Measurements from ENCODE around the gene MAN2A2.
A peak's percentile ranks its signal among the peaks of the same experiment; 100 is the strongest.
"Not testable (repeated sequence)": the region's sequence is repeated elsewhere in the genome, so short reads cannot be mapped to it uniquely, and the experiment has no call there.

The MAN2A2 gene

DNA sequence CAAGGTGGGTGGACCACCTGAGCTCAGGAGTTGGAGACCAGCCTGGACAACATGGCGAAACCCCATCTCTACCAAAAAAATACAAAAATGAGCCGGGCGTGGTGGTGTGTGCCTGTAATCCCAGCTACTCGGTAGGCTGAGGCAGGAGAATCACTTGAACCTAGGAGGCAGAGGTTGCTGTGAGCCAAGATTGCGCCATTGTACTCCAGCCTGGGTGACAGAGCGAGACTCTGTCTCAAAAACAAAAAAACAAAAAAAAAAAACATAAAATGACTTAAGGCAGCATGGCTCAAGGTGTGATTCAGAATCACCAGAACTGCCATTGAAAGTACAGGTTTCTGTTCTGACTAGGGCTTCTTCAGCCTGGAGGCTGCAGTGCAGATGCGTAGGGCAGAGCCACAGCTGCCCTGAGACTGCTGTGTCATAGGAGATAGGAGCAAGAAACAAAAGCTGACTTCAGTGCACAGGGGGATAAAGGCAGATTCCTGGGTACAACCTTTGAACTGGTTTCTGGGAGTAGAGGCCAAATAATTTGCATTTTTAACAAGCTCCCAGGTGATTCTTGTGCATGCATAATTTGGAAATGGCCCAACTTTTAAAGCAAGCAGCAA is 19.7 kb downstream of the MAN2A2 start:
- DNase-seq, result peak; percentile 54 to 66

GRCh38 chr15:90924375-90924774 is 21.3 kb downstream of the MAN2A2 start:
- DNase-seq, result peak in 1 of 2 experiments; percentile 28

- not testable (repeated sequence) for DNase-seq
These were observed 23.7 kb downstream of the MAN2A2 start for GRCh38 chr15:90926766-90927165.

DNA sequence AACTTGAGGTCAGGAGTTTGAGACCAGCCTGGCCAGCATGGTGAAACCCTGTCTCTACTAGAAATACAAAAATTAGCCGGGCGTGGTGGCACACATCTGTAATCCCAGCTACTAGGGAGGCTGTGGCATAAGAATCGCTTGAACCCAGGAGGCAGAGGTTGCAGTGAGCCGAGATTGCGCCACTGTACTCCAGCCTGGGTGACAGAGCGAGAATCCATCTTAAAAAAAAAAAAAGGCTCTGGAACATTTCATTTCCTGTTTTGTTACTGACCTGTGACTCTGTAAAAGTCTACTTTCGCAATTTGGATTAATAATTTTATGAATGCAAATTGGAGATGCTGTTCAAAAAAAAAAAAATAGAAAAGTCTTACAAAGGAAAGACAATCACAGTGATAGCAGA is 25.0 kb downstream of the MAN2A2 start:
- not testable (repeated sequence) for DNase-seq

DNA sequence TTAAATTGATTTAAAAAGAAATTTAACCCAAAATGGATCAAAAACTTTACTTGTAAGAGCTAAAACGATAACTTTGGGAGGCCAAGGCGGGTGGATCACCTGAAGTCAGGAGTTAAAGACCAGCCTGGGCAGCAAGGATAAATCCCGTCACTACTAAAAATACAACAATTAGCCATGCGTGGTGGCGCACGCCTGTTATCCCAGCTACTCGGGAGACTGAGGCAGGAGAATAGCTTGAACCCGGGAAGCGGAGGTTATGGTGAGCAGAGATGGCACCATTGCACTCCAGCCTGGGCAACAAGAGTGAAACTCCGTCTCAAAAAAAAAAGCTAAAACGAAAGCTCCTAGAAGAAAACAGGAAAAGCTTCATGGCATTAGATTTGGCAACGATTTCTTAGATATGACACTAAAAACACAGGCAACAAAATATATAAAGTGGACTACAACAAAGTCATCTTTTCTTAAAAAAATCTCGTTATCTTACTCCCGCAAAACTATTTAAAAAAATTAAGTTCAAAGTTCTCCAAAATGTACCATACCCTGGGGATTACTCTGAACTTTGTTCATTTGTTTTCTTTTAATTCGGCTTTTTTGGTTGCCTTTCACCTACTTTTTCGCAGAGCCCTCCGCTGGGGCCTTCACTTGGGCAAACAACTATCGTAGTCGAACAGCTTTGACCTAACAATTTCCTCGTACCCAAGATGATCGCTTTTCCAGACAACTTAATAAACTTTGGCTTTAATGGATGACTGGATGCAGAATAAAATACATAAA is 26.3 kb downstream of the MAN2A2 start:
- DNase-seq, result no peak

DNA sequence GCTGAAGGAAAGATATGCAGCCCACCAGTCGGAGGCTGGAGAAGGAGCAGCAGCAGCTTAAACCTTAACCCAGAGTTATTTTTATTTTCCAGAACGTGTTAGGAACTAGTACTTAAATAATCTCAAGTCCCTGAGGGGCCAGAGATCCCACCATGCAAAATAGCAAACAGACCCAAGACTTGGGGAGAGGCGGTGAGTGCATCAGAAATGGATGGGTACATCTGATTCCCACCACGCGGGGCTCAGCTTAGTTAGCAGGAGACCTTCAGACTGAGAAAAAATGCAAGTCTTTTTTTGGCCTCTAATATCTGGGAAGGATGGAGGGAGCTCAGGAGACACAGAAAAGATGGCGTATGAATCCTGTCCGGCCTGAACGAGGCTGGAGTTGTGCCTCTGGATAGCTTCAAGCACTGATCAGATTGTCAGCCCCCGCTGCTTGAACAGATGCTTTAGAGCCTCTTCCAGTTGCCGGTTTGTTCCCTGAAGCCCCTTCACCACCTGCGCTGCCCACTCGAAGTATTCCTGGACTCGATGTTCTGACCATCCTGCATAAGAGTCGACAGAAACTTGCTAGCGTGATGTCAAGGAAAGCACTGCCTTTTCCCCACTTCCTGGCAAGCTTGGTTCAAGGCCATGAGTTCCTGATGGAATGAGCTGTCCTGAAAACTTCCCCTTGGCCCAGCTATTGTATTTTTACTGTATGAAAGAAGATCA is 27.9 kb downstream of the MAN2A2 start:
- peak; percentile 35 to 39 for DNase-seq

DNA sequence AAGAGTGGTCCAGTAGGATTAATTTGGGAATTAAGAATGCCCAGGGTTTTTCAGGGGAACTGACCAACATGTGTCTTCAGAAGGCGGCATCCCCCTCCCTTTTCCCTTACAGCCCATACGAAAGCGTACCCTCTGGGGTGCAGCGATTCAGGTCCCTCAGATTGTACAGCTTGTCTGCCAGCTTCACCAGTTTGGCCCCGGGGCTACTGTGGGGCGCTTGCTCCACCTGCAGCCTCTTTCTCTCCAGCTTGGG is 28.4 kb downstream of the MAN2A2 start:
- no peak for DNase-seq

- DNase-seq, result peak; percentile 95 to 96
These were observed 28.9 kb downstream of the MAN2A2 start, which contains the start of gene HDDC3 for GRCh38 chr15:90931828-90932659. HDDC3 (minus strand) TSS chr15:90932549; CDS start chr15:90932540, 9 bp downstream.

DNA sequence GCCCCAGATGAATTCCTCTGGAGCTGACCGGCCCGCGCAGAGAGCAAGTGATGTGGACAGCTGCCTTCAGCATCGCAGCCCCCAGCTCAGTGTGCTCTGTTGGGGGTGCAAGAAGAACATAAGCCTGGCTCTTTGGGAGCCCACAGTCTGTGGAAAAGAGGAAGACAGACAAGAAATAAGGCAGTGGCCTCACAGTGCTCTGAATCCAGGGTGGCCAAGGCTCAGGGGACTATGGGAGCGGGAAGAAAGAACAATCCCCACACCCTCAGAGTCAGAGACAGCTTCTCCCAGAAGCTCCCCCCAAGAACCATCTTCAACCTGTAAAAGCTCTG is 29.5 kb downstream of the MAN2A2 start:
- DNase-seq, result no peak

GRCh38 chr15:90933301-90933700 is 30.2 kb downstream of the MAN2A2 start:
- DNase-seq, result no peak

DNA sequence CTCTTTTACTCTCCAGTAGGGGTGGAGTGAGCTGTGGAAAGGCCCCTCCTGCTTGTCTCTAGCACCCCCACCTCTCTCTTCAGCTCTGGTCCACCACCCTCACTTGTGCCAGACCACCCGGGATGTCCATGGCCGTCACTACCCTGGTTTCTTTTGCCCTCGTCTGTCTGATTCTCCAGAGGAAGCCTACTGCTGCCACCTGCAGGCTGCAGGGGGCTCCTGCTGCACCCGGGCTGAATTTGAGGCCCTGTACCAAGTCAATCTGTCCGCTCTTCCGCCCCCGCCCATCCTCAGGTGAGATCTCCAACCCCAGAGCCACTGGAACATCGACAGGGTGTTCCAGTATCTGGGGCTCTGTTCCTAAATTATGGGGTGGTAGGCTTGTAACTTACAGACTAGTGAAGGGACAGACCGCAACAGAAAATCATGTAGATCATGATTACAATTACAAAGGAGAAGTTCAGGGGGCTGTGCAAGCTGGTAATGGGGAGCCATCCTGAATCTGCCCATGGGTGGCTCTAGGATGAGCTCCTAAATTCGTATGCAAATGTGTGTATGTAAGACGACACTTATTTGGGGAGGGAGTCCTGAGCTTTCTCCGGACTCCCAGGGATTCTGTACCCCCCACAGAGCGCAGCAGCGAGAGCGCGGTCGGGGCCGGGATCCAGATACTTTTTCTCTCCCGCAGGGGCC is 31.3 kb downstream of the MAN2A2 start:
- DNase-seq, result peak; percentile 94

DNA sequence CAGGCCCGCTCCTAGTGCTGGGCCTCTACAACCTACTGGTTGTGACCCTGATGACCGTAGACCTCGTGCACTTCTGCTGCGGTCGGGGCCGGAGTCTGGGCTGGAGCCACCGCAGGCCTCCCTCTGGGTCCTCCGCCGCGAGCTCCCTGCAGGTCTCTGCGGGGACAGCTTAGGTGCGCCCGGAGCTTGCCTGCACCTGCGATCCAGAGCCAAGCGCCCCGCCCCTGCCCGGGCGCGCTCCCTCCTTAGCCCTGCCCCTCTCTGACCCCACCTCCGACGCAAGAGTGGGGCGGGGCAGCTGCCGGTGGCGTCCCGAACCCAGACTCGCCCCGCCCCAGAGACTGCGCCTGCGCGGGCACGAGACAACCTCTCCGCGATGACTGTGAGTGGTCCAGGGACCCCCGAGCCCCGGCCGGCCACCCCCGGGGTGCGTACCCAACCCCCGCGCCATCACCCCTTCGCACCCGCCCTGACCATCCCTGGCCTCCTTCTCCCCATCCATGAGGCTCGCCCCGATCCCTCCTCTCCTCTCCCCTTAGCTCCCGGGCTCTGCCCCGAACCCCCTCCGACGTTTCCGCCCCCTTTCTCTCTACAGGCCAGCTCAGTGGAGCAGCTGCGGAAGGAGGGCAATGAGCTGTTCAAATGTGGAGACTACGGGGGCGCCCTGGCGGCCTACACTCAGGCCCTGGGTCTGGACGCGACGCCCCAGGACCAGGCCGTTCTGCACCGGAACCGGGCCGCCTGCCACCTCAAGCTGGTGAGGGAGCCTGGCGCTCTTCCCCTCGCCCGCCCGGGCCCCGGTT is 32.0 kb downstream of the MAN2A2 start, which contains the start of gene UNC45A:
Gene UNC45A (plus strand): TSS at position 337 of the 803 bp plus-strand sequence. CDS start 40 bp downstream, at position 377.
- peak; percentile 98 for DNase-seq

GRCh38 chr15:90936823-90937222 is 33.7 kb downstream of the MAN2A2 start:
- DNase-seq, result no peak

- no peak for DNase-seq
These were observed 35.2 kb downstream of the MAN2A2 start for GRCh38 chr15:90938261-90938660.

GRCh38 chr15:90939756-90940155 is 36.7 kb downstream of the MAN2A2 start:
- DNase-seq, result no peak

DNA sequence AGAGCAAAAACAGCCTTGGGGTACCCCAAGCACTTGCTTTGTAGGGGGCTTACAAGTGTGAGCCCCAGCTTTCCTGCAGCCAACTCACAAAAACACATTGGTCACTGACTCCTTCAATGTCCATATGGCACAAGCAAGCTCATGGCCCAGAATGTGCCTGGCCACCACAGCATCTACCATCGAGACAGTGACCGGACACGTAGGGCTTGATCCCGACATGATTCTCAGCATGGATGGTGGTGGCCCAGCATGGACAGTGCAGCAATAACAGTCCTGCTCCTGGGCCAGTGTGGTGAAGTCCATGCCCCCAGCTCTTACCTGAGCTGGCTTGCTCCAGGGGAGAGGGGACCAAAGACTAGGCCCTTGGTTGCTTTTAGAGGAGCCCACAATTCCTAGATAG is 37.9 kb downstream of the MAN2A2 start:
- DNase-seq, result no peak

DNA sequence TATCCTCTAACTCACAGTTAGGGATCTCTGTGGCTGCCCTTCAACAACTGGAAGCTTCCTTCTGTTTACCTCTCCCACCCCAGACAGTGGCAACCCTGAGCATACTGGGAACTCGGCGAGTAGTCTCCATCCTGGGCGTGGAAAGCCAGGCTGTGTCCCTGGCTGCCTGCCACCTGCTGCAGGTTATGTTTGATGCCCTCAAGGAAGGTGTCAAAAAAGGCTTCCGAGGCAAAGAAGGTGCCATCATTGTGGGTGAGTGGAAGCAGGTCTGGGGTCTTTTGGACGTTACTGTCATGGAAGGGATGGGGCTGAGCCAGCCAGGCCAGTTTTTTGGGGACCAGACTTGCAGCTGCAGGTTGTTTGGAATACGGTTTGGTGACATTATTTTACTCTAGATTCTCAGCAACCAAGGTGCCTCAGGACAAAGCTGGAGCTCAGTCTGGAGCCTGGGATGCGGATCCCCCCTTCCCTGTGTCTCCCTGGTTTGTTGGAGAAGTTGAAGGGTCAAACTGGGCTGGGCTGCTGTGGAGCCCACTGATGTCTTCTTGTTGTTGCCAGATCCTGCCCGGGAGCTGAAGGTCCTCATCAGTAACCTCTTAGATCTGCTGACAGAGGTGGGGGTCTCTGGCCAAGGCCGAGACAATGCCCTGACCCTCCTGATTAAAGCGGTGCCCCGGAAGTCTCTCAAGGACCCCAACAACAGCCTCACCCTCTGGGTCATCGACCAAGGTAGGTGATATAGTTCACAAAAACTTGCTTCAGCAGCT is 39.4 kb downstream of the MAN2A2 start:
- DNase-seq, result no peak

GRCh38 chr15:90945091-90945490 is 42.0 kb downstream of the MAN2A2 start:
- no peak for DNase-seq

DNA sequence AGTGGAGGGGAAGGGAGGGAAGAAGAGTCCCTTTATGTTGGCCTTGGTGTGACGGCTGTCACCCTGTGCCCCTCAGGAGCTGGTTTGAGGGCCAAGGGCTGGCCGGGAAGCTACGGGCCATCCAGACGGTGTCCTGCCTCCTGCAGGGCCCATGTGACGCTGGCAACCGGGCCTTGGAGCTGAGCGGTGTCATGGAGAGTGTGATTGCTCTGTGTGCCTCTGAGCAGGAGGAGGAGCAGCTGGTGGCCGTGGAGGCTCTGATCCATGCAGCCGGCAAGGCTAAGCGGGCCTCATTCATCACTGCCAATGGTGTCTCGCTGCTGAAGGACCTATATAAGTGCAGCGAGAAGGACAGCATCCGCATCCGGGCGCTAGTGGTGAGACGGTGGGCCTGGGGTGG is 43.4 kb downstream of the MAN2A2 start:
- DNase-seq, result no peak

GRCh38 chr15:90946941-90947576 is 44.0 kb downstream of the MAN2A2 start:
- no peak for DNase-seq

Measured in activated T-cell treated with anti-CD3 and anti-CD28 coated beads, Interleukin-2, amount 50 U/mL, for 48 hours (primary cell).